Activated CD4-positive, alpha-beta T cell treated with anti-CD3 and anti-CD28 coated beads, Interleukin-2, amount 50 U/mL, for 48 hours (primary cell): ENCODE measurements around the gene CCL27.

Source experiments
- DNase-seq, 2 experiments: peaks; one replicate each; pipeline ENCODE4 v3.0.0-alpha.2; 2020

The CCL27 gene

DNA sequence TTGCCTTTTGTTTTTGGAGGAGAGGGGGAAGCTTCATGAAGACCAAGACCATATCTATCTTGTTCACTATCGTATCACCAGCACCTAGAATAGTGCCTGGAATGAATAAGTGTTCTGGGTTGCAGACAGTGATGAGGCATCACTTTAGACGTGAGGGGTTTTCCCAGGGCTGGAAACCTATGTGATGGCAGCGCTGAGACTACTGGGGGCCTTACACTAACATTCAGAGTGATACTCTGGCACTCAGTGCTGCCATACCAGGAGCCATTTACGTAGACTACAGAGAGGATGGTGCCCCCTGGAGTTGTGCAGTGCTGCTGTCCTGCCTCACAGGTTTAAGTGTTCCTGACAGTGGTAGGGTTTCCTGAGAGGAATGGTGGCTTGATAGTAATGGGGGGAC lies 21.7 kb upstream of the CCL27 start:
- DNase-seq = peak; percentile 38 to 54

DNA sequence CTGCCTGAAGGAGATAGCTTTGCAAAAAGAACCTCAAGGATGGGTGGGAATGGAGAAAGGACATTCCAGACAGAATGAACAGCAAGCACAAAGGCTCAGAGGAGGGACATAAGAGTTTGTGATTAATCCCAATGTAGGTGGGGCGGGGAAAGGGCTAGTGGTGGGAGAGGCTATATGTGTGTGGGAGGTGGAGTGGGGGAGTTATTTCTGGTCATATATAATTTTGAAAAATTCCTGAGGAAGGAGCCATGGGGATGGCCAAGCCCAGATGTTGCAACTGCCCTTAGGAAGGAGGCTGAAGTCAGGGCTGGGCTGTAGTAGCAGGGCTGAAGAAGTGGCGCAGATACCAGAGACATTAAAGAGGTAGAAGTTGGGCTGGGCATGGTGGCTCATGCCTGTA lies 13.4 kb upstream of the CCL27 start:
- no peak for DNase-seq

DNA sequence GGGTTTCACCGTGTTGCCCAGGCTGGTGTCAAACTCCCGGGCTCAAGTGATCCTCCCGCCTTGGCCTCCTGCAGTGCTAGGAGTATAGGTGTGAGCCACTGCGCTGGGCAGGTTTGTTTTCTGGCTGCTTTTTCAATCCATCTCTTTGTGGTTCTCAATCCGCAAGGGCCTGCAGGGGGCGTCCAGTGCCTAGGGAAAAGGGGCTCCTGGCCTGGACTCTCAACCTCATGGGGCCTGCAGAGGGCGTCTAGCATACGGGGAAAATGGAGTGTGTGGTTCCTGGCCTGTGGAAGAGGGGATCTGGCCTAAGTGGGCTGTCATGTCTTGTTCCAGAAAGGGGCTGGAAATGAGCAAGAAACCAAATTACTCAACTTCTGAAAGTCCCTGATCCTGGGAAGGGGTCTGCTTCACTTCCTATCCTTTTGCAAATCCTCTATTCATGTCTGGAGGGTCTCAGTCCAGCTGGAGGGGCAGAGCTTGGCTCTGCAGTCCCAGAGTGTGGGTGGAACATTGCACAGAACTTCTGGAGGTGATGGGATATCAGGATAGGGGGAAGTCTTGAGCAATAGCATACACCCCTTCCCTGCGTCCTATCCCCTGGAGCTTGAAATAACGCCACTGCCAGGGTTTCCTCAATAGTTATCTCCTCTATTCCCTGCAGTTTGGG lies 12.7 kb upstream of the CCL27 start:
- DNase-seq = peak; percentile 75 to 76

DNA sequence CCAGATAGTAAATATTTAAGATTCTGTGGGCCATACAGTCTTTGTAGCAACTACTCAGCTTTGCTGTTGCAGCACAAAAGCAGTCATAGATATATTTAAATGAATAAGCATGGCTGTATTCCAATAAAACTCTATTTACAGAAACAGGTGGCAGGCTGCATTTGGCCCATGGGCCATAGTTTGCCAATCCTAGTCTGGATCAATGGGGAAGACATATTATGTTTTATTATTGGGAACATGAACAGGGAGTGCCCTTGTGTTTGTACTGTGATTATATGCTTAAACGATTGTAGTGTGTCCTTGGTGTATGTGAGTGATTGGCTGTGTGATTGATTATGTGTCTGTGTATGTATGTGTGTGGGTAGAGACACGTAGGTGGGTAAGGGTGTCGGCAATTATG lies 12.0 kb upstream of the CCL27 start:
- DNase-seq = no peak

DNA sequence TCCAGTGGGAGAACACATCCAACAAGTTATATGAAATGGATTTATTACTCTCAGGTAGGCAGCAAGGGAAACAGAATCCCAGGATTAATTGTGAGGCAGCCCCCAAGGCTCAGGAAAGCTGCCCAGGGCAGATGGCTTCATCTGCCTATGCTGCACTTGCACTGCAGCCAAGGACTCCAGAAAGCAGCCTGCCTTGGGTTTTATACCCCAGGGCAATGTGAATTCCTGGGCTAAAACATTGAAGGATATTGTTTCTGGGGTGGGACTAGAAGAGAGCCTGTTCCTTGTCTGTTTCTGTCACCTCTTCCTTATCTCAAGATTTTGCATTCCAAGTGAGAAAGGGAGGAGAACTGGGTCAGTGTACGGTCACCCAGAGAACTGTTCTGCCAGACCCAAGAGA lies 8.8 kb upstream of the CCL27 start:
- no peak for DNase-seq

DNA sequence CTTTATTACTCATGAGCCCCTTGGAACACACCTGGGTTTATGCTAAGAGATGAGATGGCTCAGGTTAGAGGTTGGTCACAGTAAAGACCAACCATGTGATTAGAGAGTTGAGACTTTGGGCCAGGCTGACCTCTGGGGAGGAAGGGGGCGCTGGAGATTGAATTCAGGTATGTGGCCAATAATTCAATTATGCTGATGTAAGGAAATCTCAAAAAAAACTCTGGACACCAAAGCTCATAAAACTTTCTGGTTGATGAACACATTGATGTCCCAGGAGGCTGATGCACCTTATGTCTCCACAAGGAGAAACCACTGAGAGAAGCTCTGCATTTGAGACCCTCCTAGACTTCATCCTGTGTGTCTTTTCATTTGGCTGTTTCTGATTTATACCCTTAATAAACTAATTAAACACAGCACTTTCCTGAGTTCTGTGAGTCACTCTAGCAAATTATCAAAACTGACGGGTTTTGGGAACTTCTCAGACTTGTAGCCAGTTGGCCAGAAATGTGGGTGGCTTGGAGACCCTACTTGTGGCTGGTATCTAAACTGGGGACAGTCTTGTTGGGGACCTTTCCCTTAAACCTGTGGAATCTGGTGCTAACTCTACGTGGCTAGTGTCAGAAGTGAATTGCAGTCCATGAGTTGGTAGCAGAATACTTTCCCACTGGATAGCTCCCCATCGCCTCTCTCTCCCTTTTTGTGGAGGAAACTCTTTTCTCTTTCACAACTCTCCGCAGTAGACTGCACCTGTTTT lies 7.5 kb upstream of the CCL27 start:
- DNase-seq = no peak

DNA sequence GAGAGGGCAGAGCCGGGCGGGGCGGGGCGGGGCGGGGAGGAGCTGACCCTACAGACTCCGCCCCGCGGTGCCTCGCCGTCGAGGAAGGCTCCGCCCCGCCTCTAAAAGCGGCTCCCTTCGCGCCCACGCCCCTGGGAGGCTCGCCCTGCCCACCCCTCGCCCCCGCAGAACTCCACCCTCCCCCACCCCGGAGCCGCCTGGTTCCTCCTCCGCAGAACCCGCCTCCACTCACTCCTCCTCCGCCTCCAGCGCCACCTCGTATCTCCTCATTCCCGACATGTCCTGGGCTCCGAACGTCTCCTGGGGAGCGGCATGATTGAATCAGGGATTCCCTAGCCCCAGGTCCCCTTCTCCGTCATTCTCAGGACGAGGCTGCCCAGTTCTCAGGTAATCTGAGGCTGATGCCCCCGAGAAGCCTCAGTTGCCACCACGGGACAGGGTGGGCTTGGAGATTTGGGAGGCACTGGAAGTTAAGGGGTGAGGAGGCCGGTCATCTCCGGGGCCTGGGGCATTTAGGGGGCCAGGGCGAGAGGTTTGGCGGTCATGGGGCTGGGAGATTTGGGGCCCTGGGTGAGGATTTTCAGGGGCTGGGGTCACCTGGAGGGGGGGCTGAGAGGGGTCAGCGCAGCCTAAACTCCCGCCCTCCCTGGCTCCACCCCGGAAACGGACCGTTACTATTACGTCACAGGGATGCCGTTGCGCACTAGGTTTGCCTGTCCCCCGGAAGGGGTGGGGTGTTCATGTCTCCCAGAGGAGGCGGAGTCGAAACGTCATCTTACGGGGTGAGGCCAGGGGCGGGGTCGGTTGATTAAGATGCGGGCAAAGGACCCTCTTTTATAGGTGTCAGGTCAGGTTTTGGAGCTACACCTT lies 3.2 kb upstream of the CCL27 start:
- DNase-seq = peak; percentile 82 to 86

DNA sequence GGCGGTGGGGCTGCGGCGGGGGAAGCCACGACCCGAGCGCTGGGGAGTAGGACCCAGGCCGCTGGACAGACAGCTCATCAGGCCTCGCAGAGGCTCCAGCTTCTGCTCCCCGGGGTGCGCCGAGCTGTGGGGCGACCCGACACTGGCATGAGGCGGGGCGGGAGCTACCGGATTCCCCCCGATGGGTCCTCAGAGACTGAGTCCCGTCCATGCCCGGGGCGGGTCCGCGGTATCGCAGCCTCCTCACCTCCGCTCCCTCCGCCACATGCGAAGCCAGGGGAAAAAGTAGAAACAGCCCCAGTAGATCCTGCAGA lies 2.6 kb upstream of the CCL27 start:
- no peak for DNase-seq

DNA sequence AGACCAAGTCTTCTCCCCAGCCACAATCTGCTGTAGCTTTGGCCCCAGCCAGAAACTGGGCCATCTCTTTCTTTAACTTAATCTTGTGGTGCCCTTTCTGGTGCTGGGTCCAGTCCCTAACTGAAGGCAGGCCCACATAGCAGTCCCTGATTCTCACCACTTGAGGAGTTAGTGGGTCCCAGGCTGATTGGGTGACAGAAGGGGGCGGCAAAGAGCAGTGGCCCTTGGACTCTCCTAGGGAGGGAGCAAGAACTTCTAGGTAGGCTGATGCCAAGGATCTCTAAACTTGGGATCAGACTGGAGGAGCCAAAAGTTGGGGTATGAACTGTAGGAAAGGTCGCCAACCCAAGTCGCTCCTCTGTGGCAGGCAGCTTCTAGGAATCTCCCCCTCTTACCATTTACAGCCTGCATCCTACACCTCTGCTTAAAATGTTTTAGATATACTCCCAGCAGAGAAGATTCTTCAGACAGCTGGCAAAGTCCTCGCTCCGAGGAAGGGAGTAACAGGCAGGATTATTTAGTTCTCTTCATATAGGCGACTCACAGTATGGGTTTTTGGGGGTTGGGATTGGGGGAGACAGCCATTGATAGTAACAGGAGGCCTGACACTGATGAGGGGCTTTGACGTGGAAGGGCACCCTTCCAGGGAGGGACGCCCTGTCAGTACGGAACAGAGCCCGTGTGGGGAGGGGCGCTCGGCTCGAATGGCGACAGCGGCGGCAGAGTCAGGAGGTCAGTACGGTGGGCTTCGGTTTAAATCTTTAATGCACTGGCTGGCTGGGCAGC lies 2.0 kb upstream of the CCL27 start:
- peak; percentile 68 to 76 for DNase-seq

DNA sequence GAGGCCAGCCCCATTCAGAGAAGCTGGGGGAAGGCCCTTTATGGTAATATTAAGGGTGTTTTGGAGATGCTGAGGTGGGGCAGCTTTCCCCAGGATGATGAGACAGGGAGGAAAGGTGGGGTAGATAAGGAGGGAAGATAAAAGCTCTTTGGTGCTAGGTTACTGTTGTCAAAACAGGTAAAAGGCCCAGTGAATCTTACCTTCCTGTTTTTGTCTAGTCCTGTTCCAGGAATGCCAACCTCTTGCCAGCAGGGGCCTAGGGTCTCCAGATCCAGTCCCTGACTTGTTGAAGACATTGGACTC lies 797 bp upstream of the CCL27 start:
- DNase-seq = no peak

DNA sequence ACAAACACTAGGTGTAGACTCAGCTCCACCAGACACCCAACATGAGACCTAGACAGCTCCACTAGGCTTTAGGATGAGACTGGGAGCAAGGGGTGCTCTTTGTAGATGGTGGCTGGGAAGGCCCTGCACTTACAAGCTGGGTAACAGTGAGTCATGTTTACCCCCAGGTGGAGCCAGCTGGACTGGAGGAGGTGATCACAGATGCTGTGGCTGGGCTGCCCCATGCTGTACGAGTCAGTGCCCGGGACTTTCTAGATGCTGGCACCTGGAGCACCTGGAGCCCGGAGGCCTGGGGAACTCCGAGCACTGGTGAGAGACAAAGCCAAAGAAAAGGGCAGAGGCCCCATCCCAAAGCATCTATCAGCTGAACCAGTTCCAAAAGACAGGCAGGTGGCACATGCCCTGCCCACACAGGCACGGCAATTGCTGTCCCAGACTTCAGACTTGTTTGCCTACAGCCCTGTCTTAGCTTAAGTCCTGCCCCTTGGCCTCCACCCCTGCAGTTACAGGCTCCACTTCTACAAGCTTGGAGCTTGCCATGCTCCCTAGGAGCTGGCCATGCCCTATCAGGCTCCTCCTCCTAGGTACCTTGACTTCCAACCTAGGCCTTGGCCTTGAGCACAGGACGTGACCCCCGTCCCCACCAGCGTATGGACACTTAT lies 2.7 kb downstream of the CCL27 start:
- DNase-seq = no peak

DNA sequence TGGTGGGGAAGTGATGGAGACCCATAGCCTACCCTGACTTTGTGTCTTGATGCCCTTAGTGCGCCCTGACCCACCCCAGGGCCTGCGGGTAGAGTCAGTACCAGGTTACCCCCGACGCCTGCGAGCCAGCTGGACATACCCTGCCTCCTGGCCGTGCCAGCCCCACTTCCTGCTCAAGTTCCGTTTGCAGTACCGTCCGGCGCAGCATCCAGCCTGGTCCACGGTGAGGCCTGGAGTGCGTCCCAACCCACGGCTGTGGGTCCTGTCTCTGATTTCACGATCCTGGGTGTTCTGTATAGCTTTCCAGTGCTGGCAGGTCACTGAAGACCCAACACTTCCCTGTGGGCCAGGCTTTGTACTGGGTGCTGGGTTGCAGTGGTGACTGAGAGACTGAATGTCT lies 4.0 kb downstream of the CCL27 start:
- no peak for DNase-seq

DNA sequence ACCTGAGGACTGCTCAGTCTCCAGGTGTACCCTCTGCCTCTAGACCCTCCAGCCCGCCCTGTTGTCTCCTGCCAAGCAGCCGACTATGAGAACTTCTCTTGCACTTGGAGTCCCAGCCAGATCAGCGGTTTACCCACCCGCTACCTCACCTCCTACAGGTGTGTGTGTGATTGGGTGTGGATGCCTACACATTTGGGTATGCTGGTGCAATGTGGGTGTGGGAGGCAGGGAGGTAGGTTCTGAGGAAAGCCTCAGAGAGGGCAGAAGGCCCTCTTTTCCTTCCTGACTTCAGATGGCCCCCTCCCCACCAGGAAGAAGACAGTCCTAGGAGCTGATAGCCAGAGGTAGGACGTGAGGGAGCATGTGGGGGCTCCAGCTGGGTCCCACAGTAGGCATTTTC lies 5.5 kb downstream of the CCL27 start:
- no peak for DNase-seq

DNA sequence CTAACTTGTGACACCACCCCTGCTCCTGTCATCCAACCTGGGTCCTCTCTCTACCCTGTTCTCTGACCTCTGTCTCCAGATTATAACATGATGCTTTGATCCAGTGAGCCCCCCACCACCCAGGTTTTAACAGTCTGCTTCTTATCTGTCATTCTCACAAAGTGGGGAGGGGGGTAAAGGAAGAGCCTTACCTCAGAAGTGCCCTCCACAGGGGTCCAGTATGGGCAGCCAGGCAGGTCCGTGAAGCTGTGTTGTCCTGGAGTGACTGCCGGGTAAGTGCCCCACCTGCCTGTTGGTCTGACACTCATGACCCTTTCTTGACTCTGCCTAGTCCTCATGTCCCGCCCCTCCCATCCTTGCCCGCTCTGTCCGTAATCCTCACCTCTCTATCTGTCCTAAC lies 7.1 kb downstream of the CCL27 start:
- DNase-seq = no peak

DNA sequence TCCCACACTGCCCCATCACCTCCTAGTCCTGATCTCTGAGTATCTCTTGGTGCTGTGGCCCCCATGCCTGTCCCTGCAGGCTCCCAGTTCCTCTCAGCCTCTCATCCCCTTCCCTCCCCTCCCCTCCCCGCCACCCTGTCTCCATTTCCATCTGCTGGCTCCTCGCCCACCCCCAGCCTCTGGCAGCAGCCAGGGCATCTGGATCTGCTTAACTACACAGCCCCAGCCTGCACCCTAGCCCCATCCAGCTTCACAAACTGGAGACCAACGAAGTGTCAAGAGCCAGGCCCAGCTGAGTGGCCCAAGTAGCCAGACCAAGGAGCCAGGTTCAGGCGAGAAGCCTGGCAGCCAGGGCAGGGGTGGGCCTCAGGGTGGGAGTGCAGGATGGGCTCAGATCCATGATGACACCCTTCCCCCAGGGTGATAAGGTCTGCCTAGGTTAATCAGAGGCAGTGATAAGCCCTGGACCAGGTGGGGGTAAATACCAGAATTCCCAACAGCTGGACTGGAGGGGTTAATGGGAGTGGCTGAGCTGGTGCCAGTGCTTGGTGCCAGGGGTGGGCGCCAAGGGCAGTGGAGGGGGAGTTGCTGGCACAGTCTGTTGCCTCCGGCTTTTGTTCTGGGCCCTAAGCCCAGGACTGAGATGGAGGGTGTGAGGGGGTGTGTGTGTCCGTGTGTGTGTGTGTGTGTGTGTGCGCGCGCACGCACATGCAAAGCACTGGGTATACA lies 8.0 kb downstream of the CCL27 start:
- no peak for DNase-seq

DNA sequence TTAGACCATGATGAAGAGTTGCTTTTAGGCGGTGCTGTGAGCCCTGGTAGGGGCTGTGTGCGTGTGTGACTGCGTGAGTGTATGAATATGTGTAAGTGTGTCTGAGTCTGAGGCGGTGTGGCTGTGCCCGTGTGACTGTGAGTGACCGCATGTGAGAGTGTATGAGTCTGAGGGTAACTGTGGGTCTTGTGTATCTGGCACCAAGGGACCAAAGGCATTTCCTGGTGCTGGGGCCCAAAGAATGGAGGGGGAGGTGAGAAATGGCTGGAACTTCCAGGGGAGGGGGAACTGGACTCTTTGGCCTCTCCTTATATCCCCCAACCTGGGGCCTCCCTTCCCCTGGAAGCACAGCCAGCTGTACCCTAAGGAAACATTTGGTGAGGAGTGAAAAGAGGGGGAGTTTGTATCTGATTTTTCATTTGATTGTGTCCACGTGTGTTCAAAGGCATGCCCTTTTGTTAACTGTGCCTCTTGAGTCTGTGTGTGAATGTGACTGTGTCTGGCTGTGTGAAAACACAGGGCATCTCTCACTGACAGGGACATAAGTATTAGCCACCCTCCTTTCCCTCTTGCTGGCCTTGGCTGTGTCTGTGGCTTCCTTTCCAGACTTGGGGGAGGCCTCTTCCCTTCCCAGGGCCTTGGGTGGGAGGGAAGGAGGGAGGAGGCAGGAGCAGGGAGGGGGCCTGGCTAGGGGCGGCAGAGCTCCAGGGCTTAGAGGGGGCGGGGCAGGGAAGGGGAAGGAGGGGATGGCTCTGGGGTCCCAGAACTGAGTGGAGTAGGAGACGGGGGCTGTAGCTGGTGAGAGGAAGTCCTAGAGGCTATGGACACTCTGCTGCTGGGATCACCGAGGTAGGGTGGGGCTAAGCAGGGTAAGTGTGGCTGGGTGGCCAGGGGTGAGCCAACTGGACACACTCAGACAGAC lies 9.0 kb downstream of the CCL27 start:
- DNase-seq = no peak

DNA sequence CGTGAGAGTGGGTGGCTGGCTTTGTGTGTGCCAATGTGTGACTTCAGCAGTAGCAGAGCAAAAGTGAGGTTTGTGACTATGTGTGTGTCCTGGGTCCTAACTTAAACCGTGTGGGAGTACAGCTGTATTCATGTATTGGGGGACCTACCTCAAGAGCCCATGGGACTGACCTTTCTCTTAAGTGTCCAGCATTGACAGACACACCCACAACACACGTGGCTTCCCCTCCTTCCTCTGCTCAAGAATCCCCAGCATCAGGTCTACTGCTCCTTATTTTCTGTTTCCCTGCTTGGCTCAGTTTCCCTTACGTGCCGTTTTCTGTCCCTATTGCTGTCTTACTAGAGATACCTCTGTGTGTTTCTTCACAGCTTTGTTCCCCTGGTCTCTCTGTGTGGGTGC lies 9.9 kb downstream of the CCL27 start:
- no peak for DNase-seq

DNA sequence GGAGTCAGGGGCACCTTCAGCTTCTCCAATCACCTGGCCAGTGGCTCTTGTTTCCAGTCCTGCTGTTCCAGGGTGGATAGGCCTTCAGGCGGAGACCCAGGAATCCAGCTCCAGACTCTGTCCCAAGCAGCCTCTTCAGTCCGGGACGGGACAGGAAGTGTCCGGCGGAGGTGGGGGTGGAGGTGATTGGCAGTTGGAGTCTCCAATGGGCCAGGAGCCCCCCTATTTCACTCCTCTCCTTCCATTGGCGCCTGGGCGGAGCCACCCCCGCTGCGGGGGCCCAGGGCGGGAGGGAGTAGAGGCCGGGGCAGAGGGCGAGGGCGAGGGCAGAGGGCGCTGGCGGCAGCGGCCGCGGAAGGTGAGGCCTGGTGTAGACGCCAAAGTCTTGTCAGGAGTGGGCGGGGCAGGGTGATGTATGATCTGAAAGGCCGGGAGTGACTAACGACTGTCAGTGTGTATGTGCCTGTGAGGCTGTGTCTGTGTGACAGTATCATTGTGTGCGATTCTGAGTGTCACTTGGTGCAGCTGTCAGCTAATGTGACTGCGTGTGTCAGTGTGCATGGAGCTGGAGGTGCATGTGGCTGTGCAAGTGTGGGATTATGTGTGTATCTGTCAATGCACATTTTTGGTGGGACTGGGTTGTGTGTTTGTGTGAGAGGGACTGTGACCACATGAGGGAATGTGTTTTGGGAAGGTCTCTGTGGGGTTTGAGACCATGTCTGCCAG lies 10.4 kb downstream of the CCL27 start, which contains the start of gene IL11RA:
Gene IL11RA, plus strand, starts transcription at position 310 of the 726 bp plus-strand sequence. CDS start 3,033 bp downstream, outside the sequence.
- DNase-seq = peak; percentile 66 to 70

DNA sequence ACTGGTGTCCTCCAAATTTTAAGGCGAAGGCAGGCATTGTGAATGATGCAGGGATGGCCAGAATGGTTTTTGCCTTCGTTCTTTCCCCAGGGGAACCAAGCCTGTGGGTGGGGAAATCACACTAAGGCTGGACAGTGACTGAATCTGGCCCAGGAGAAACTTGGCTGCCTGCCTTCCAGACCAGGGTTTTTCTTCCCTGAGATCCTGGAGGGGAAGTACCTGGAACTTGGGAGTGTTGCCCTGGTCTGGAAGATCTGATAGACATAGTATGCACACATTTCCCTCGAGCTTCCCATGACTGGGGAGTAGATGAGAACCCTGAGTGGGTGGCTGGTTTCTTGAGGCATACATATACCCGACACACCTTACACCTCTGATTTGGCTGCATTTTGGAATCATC lies 11.1 kb downstream of the CCL27 start:
- DNase-seq = no peak

DNA sequence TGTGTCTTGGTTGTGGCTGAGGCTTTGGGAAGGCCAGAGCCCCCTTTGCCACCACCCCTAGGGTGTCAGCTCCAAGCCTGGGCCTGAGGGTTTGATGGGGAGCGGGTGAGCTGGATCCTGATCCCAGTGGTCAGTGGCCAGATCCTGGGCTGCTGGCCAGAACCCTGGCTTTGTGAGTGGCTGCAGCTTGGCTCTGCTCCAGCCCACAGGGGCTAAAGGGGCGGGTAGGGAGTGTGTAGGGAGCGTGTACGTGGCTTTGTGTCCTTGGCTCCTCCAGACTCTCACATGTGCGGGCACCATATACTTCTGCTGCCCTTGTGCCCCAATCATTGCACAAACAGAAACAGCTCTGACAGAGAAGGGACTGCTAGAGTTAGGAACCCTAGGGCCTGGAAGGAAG lies 11.6 kb downstream of the CCL27 start:
- DNase-seq = no peak
